ENCODE results near the gene NLGN1. TPM values are rescaled to one million over a fixed set of nuclear protein-coding genes. Genes with fewer than 3 reads are reported as not detected.

NLGN1 gene
- total and polyA plus RNA-seq, 2 of the 13 experiments (the other 11 are each of a cell fraction or from before 2014, with no cell fraction given): not detected

DNA sequence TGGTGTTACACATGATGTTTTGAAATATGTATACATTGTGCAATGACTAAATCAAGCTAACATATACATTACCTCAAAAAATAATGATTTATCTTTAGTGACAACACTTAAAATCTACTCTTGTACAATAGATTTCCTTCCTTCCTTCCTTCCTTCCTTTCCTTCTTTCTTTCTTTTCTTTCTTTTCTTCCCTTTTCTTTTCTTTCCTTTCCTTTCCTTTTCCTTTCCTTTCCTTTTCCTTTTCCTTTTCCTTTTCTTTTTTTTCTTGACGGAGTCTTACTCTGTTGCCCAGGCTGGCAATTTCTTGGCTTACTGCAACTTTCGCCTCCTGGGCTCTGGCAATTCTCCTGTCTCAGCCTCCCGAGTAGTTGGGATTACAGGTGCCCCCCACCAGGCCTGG lies 170.5 kb downstream of the NLGN1 start (continued):
- TF ChIP-seq, protein P1, sequence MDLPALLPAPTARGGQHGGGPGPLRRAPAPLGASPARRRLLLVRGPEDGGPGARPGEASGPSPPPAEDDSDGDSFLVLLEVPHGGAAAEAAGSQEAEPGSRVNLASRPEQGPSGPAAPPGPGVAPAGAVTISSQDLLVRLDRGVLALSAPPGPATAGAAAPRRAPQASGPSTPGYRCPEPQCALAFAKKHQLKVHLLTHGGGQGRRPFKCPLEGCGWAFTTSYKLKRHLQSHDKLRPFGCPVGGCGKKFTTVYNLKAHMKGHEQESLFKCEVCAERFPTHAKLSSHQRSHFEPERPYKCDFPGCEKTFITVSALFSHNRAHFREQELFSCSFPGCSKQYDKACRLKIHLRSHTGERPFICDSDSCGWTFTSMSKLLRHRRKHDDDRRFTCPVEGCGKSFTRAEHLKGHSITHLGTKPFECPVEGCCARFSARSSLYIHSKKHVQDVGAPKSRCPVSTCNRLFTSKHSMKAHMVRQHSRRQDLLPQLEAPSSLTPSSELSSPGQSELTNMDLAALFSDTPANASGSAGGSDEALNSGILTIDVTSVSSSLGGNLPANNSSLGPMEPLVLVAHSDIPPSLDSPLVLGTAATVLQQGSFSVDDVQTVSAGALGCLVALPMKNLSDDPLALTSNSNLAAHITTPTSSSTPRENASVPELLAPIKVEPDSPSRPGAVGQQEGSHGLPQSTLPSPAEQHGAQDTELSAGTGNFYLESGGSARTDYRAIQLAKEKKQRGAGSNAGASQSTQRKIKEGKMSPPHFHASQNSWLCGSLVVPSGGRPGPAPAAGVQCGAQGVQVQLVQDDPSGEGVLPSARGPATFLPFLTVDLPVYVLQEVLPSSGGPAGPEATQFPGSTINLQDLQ (CRISPR knock-in tag; IDR thresholded peaks at IDR 0.05): no peak
- TF ChIP-seq, protein P2, sequence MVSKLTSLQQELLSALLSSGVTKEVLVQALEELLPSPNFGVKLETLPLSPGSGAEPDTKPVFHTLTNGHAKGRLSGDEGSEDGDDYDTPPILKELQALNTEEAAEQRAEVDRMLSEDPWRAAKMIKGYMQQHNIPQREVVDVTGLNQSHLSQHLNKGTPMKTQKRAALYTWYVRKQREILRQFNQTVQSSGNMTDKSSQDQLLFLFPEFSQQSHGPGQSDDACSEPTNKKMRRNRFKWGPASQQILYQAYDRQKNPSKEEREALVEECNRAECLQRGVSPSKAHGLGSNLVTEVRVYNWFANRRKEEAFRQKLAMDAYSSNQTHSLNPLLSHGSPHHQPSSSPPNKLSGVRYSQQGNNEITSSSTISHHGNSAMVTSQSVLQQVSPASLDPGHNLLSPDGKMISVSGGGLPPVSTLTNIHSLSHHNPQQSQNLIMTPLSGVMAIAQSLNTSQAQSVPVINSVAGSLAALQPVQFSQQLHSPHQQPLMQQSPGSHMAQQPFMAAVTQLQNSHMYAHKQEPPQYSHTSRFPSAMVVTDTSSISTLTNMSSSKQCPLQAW (CRISPR knock-in tag; IDR thresholded peaks at IDR 0.05): no peak
- TF ChIP-seq, protein P3, sequence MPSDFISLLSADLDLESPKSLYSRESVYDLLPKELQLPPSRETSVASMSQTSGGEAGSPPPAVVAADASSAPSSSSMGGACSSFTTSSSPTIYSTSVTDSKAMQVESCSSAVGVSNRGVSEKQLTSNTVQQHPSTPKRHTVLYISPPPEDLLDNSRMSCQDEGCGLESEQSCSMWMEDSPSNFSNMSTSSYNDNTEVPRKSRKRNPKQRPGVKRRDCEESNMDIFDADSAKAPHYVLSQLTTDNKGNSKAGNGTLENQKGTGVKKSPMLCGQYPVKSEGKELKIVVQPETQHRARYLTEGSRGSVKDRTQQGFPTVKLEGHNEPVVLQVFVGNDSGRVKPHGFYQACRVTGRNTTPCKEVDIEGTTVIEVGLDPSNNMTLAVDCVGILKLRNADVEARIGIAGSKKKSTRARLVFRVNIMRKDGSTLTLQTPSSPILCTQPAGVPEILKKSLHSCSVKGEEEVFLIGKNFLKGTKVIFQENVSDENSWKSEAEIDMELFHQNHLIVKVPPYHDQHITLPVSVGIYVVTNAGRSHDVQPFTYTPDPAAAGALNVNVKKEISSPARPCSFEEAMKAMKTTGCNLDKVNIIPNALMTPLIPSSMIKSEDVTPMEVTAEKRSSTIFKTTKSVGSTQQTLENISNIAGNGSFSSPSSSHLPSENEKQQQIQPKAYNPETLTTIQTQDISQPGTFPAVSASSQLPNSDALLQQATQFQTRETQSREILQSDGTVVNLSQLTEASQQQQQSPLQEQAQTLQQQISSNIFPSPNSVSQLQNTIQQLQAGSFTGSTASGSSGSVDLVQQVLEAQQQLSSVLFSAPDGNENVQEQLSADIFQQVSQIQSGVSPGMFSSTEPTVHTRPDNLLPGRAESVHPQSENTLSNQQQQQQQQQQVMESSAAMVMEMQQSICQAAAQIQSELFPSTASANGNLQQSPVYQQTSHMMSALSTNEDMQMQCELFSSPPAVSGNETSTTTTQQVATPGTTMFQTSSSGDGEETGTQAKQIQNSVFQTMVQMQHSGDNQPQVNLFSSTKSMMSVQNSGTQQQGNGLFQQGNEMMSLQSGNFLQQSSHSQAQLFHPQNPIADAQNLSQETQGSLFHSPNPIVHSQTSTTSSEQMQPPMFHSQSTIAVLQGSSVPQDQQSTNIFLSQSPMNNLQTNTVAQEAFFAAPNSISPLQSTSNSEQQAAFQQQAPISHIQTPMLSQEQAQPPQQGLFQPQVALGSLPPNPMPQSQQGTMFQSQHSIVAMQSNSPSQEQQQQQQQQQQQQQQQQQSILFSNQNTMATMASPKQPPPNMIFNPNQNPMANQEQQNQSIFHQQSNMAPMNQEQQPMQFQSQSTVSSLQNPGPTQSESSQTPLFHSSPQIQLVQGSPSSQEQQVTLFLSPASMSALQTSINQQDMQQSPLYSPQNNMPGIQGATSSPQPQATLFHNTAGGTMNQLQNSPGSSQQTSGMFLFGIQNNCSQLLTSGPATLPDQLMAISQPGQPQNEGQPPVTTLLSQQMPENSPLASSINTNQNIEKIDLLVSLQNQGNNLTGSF (CRISPR knock-in tag; IDR thresholded peaks at IDR 0.05): no peak
- TF ChIP-seq, protein P4, sequence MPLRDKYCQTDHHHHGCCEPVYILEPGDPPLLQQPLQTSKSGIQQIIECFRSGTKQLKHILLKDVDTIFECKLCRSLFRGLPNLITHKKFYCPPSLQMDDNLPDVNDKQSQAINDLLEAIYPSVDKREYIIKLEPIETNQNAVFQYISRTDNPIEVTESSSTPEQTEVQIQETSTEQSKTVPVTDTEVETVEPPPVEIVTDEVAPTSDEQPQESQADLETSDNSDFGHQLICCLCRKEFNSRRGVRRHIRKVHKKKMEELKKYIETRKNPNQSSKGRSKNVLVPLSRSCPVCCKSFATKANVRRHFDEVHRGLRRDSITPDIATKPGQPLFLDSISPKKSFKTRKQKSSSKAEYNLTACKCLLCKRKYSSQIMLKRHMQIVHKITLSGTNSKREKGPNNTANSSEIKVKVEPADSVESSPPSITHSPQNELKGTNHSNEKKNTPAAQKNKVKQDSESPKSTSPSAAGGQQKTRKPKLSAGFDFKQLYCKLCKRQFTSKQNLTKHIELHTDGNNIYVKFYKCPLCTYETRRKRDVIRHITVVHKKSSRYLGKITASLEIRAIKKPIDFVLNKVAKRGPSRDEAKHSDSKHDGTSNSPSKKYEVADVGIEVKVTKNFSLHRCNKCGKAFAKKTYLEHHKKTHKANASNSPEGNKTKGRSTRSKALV (CRISPR knock-in tag; IDR thresholded peaks at IDR 0.05): no peak
